H1 (cell line): ENCODE data around the gene SCMH1. TPM values are rescaled to one million over a fixed set of nuclear protein-coding genes. Genes with fewer than 3 reads are reported as not detected.

Source experiments
- SUZ12 ChIP-seq: fragments of 200-600 bp; sonication (generic); IDR thresholded peaks from 2 replicates; pipeline ENCODE4 v1.6.1; 2012; ENCODE audit warnings: mild to moderate bottlenecking, inconsistent platforms, low read length, moderate library complexity, mixed read lengths
- TAF1 ChIP-seq: IDR thresholded peaks from 2 replicates; pipeline ENCODE4 v1.6.1; 2011; ENCODE audit warnings: mild to moderate bottlenecking, low read depth, low read length
- polyA plus RNA-seq, 7 experiments: library from polyadenylated mRNA; depleted of rRNA in 3 of 7; stranded (reverse) in 5 of 7; unstranded in 2 of 7; fragments of >200 nt in 5 of 7; fragments of 200-250 nt in 2 of 7; gene quantifications; 1 replicate in 5 of 7; 2 replicates in 1 of 7; 4 replicates in 1 of 7; pipeline versions ENCODE4 v1.2.1 to v1.2.3, GENCODE V29; 2011 to 2013; ENCODE audit warnings: missing spikeins in 2 of 7, mixed read lengths in 2 of 7
- total RNA-seq: library from RNA; stranded (reverse); fragmentation: NEBNext Ultra II Directional; extraction: Animal tissue kit (Norgen Biotek cat#: 25700); gene quantifications from 2 replicates; pipeline ENCODE4 v1.2.1, GENCODE V29; 2021
- TF ChIP-seq, protein P1 (sequence below), 3 experiments: IDR thresholded peaks; 1 replicate in 2 of 3; 2 replicates in 1 of 3; pipeline versions ENCODE4 v1.5.1 to v1.6.1; 2011; ENCODE audit warnings: low read length in 3 of 3, mild to moderate bottlenecking in 3 of 3, inconsistent platforms in 2 of 3, low read depth in 1 of 3, moderate library complexity in 1 of 3; ENCODE audit not compliant: insufficient read depth in 1 of 3; ENCODE audit errors: control extremely low read depth in 1 of 3

Gene SCMH1
- total and polyA plus RNA-seq, 2 of the 8 experiments (the other 6 are each of a cell fraction or from before 2014, with no cell fraction given): 16.6 to 30.7 TPM

DNA sequence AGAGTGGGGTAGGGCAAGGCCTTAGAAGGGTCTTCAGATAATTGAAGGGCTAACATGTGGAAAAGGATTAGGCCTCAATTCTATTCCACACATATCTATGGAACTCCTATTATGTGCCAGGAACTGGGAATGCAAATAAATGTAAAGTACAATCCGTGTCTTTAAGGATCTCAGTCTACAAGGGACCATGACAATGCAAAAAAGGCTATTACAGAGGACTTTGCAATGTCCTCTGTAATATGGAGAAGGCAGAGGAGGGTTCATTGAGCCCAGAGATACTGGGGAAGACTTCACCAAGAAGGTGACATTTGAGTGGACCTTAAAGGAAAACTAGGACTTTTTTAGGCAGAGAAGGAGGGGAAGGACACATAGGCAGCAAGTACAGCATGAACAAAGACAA is 4.5 kb upstream of the SCMH1 start (continued):
- TF ChIP-seq, protein P1, sequence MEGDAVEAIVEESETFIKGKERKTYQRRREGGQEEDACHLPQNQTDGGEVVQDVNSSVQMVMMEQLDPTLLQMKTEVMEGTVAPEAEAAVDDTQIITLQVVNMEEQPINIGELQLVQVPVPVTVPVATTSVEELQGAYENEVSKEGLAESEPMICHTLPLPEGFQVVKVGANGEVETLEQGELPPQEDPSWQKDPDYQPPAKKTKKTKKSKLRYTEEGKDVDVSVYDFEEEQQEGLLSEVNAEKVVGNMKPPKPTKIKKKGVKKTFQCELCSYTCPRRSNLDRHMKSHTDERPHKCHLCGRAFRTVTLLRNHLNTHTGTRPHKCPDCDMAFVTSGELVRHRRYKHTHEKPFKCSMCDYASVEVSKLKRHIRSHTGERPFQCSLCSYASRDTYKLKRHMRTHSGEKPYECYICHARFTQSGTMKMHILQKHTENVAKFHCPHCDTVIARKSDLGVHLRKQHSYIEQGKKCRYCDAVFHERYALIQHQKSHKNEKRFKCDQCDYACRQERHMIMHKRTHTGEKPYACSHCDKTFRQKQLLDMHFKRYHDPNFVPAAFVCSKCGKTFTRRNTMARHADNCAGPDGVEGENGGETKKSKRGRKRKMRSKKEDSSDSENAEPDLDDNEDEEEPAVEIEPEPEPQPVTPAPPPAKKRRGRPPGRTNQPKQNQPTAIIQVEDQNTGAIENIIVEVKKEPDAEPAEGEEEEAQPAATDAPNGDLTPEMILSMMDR (IDR thresholded peaks at IDR 0.05; ENCODE audit: control extremely low read depth in 1 of 3, insufficient read depth in 1 of 3, low read depth in 1 of 3, low read length in 3 of 3): no peak
- no peak for TF ChIP-seq TAF1
- TF ChIP-seq SUZ12: no peak
